Endothelial cell of umbilical vein (primary cell): ENCODE measurements around the gene KCNQ5. TPM values are rescaled to one million over a fixed set of nuclear protein-coding genes. Genes with fewer than 3 reads are reported as not detected.

ENCODE experiments used
- BruUV-seq: library from RNA; stranded (reverse); fragments of 400-500 nt; replicated peaks from 2 replicates; lab custom pipeline; 2021; lab: Mats Ljungman, UMichigan
- CTCF ChIA-PET: fragments of 300-600, 350-600 bp; sonication (Branson Sonifier 250); formaldehyde crosslinking; loops from one replicate; lab custom pipeline; 2021; ENCODE audit warnings: antibody characterized with exemption, inconsistent platforms; lab: Charles Lee
- POLR2A ChIA-PET: fragments of 300-600, 350-600 bp; sonication (Branson Sonifier 250); formaldehyde crosslinking; loops from one replicate; lab custom pipeline; 2021; ENCODE audit warnings: antibody characterized with exemption, inconsistent platforms; lab: Charles Lee
- DNase-seq: peaks from one replicate; pipeline ENCODE4 v3.0.0-alpha.2; 2011; ENCODE audit warnings: low read depth, low spot score
- FAIRE-seq: peaks from 2 replicates; lab custom pipeline; 2011; peaks lifted over from hg19 to GRCh38; lab: Jason Lieb, UNC
- H2AFZ ChIP-seq: 2 replicates; pipeline ENCODE4 v1.6.0; 2012; ENCODE audit warnings: low read depth, low read length, control low read depth, inconsistent platforms
- H3K27ac ChIP-seq: 2 replicates; pipeline ENCODE4 v1.5.1; 2011; ENCODE audit warnings: low read depth, mild to moderate bottlenecking, control low read depth, low read length, moderate library complexity; ENCODE audit not compliant: insufficient read depth
- H3K27me3 ChIP-seq, 2 experiments: 2 replicates each; pipeline versions ENCODE4 v1.6.0 to v1.6.1; 2011; ENCODE audit warnings: low read length in 2 of 2, mixed read lengths in 1 of 2; ENCODE audit not compliant: control insufficient read depth in 2 of 2, insufficient read depth in 2 of 2
- H3K36me3 ChIP-seq, 2 experiments: 2 replicates in 1 of 2; 3 replicates in 1 of 2; pipeline ENCODE4 v1.5.1; 2011; ENCODE audit warnings: low read length in 2 of 2, mild to moderate bottlenecking in 1 of 2, moderate library complexity in 1 of 2; ENCODE audit not compliant: control insufficient read depth in 2 of 2, insufficient read depth in 2 of 2; ENCODE audit errors: extremely low read depth in 1 of 2
- H3K4me1 ChIP-seq: 3 replicates; pipeline ENCODE4 v1.5.1; 2011; ENCODE audit warnings: mild to moderate bottlenecking, low read length; ENCODE audit not compliant: control insufficient read depth, insufficient read depth; ENCODE audit errors: extremely low read depth
- H3K4me2 ChIP-seq: 2 replicates; pipeline ENCODE4 v1.6.1; 2011; ENCODE audit warnings: low read length, control low read depth, mixed read lengths; ENCODE audit not compliant: insufficient read depth
- H3K4me3 ChIP-seq, 3 experiments: fragments of 200-600 bp in 1 of 3; sonication (generic), shearing (Covaris generic) in 1 of 3; replicated peaks in 1 of 3; 2 replicates each; pipeline ENCODE4 v1.5.1; 2011 to 2016; ENCODE audit warnings: control low read depth in 3 of 3, low read length in 3 of 3, mild to moderate bottlenecking in 2 of 3, inconsistent platforms in 1 of 3, low read depth in 1 of 3, moderate library complexity in 1 of 3; ENCODE audit not compliant: insufficient read depth in 1 of 3
- H3K79me2 ChIP-seq: 2 replicates; pipeline ENCODE4 v1.6.0; 2012; ENCODE audit warnings: low read length, inconsistent platforms; ENCODE audit not compliant: control insufficient read depth, insufficient read depth
- H3K9ac ChIP-seq: replicated peaks from 2 replicates; pipeline ENCODE3; 2011; ENCODE audit warnings: low read length, control low read depth; ENCODE audit not compliant: insufficient read depth; ENCODE audit errors: extremely low read depth
- H3K9me1 ChIP-seq: replicated peaks from 3 replicates; pipeline ENCODE4 v1.6.0; 2011; ENCODE audit warnings: mild to moderate bottlenecking, low read length; ENCODE audit not compliant: control insufficient read depth, insufficient read depth; ENCODE audit errors: extremely low read depth
- H3K9me3 ChIP-seq: replicated peaks from 2 replicates; pipeline ENCODE4 v1.5.1; 2012; ENCODE audit warnings: low read length, inconsistent platforms; ENCODE audit not compliant: control insufficient read depth, insufficient read depth
- H4K20me1 ChIP-seq: replicated peaks from 2 replicates; pipeline ENCODE3; 2011; ENCODE audit warnings: mild to moderate bottlenecking, low read length; ENCODE audit not compliant: control insufficient read depth, insufficient read depth; ENCODE audit errors: extremely low read depth
- CTCF ChIP-seq, 2 donors: IDR thresholded peaks; 1 replicate in 1 of 2; 2 replicates in 1 of 2; pipeline ENCODE4 v1.5.1; 2011; ENCODE audit warnings: low read length in 2 of 2, mild to moderate bottlenecking in 2 of 2, moderate library complexity in 2 of 2, control low read depth in 1 of 2, inconsistent platforms in 1 of 2, low read depth in 1 of 2; ENCODE audit not compliant: insufficient read depth in 1 of 2; ENCODE audit errors: extremely low read depth in 1 of 2
- EZH2 ChIP-seq: IDR thresholded peaks from 2 replicates; pipeline ENCODE4 v1.6.1; 2012; ENCODE audit warnings: borderline replicate concordance, low read depth, mild to moderate bottlenecking, moderate library complexity, low read length, inconsistent platforms; ENCODE audit not compliant: severe bottlenecking
- FOS ChIP-seq: IDR thresholded peaks from 2 replicates; pipeline ENCODE4 v1.6.1; 2011; ENCODE audit warnings: mild to moderate bottlenecking, low read length, moderate library complexity, borderline replicate concordance; ENCODE audit not compliant: insufficient read depth
- GATA2 ChIP-seq: IDR thresholded peaks from 2 replicates; pipeline ENCODE4 v1.7.0; 2011; ENCODE audit warnings: low read depth, mild to moderate bottlenecking, moderate library complexity, mixed read lengths, low read length; ENCODE audit not compliant: insufficient read length, insufficient read depth
- JUN ChIP-seq: IDR thresholded peaks from 2 replicates; pipeline ENCODE4 v1.6.1; 2011; ENCODE audit warnings: borderline replicate concordance, low read depth; ENCODE audit not compliant: insufficient read length, insufficient read depth
- MAX ChIP-seq: IDR thresholded peaks from 2 replicates; pipeline ENCODE4 v1.6.1; 2011; ENCODE audit not compliant: insufficient read depth, insufficient read length
- MYC ChIP-seq: IDR thresholded peaks from one replicate; pipeline ENCODE4 v1.6.1; 2011; ENCODE audit warnings: mild to moderate bottlenecking, low read depth, low read length
- POLR2A ChIP-seq: IDR thresholded peaks from 2 replicates; pipeline ENCODE4 v1.6.1; 2012; ENCODE audit warnings: low read depth, mild to moderate bottlenecking, control low read depth, low read length
- POLR2AphosphoS5 ChIP-seq: IDR thresholded peaks from 2 replicates; pipeline ENCODE4 v1.6.1; 2012; ENCODE audit warnings: low read depth, mild to moderate bottlenecking, control low read depth, low read length, moderate library complexity; ENCODE audit not compliant: insufficient read depth
- dilution Hi-C: fragments of 300-500 bp; cut with MboI; formaldehyde crosslinking; loops from one replicate; pipeline ENCODE4 v1.15.0; 2019; ENCODE audit warnings: low sequenced_read_pairs; ENCODE audit not compliant: extremely low pct_ligation_motif_present
- intact Hi-C: fragments of 100-400 bp; cut with micrococcal nuclease; formaldehyde crosslinking; loops from one replicate; pipeline ENCODE4 v1.10.0; 2022
- polyA plus RNA-seq, 4 experiments: library from polyadenylated mRNA; depleted of rRNA in 3 of 4; stranded (reverse) in 3 of 4; unstranded in 1 of 4; fragments of >200 nt; gene quantifications; 2 replicates each; pipeline versions ENCODE4 v1.2.1 to v1.2.3, GENCODE V29; 2011 to 2012; ENCODE audit warnings: missing spikeins in 1 of 4
- total RNA-seq: library from RNA; stranded (reverse); gene quantifications from 2 replicates; pipeline ENCODE4 v1.2.3, GENCODE V29; 2021

Gene KCNQ5
- total and polyA plus RNA-seq, 2 donors (not counting 3 experiments of a cell fraction or from before 2014, with no cell fraction given) = 0.22 TPM; not detected in 1

DNA sequence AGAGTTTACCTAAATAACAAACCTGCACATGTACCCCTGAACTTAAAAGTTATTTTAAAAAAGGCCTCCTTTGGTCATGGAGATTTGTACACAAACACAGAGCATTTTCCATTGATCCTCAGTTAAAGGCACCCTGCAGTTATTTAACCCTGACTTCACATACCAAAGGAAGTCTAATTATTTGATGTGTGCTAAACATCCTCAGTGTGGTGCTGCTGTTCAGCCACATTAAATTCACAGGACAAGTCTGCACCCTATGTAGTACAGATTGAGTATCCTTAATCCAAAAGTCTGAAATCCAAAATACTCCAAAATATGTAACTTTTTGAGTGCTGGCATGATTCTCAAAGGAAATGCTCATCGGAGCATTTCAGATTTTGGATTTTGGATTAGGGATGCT, 21.4 kb downstream of the KCNQ5 start:
- H3K27me3 ChIP-seq = peaks cover 0 to 2% of the 10 kb centered on the region in 2 experiments
- H3K4me2 ChIP-seq = no peak overlapping the region
- H4K20me1 ChIP-seq = no peaks in the 10 kb centered on the region
- ChIA-PET CTCF (no interaction called here), POLR2A (no interaction called here)
- BruUV-seq = no TSS peak
- H3K9me1 ChIP-seq = no peaks in the 10 kb centered on the region
- no peak overlapping the region for H3K9ac ChIP-seq
- H3K4me3 ChIP-seq = no peak overlapping the region
- H3K27ac ChIP-seq = no peak overlapping the region
- no peak for DNase-seq
- no peaks in the 10 kb centered on the region for H3K4me1 ChIP-seq
- intact Hi-C loops = no loop called here
- H3K36me3 ChIP-seq = no peaks in the 10 kb centered on the region
- no peak for TF ChIP-seq MYC
- TF ChIP-seq CTCF (IDR thresholded peaks at IDR 0.05; ENCODE audit: extremely low read depth in 1 of 2, insufficient read depth in 1 of 2, low read depth in 1 of 2, low read length in 2 of 2) = no peak
- TF ChIP-seq POLR2AphosphoS5 = no peak
- no peak for TF ChIP-seq JUN
- TF ChIP-seq MAX = no peak
- TF ChIP-seq EZH2 = no peak
- no peak for TF ChIP-seq FOS
- TF ChIP-seq GATA2 = no peak
- TF ChIP-seq POLR2A = no peak
- FAIRE-seq = no peak
- dilution Hi-C loops = no loop called here
- H3K9me3 ChIP-seq = no peaks in the 10 kb centered on the region
- H2AFZ ChIP-seq = no peak overlapping the region
- no peaks in the 10 kb centered on the region for H3K79me2 ChIP-seq
